ENCODE measurements around the gene RGS19.

The RGS19 gene

GRCh38 chr20:64107736-64108457 is 28.6 kb upstream of the RGS19 start:
- no peak for DNase-seq

- DNase-seq, result no peak
These were observed 27.8 kb upstream of the RGS19 start, which contains the start of gene NPBWR2 for GRCh38 chr20:64106981-64107735. TSS of gene NPBWR2 (minus strand) at chr20:64107565. CDS start at chr20:64106831, 734 bp downstream.

DNA sequence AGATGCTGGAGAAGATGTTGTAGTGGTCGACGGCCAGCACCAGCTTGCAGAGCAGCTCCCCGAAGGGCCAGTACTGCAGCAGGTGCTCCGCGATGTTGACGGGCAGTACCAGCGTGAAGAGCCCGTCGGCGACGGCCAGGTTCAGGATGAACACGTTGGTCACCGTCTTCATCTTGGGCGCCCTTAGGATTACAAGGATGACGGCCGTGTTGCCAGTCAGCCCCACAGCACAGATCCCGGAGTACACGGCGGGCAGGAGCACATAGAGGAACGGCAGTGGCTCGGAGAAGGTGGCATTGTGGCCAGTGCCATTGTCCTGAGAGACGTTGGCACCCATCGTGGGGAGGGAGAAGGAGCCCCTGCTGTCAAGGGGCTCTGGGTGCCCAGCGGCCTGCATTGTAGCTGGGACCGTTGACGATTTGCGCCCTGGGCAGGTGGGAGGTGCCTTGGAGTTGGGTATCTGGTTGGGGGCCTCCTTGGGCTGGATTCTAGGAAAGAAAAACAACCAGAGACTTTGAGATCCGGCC is 27.2 kb upstream of the RGS19 start:
- no peak for DNase-seq

- no peak for DNase-seq
These were observed 26.6 kb upstream of the RGS19 start for GRCh38 chr20:64105846-64106434.

DNA sequence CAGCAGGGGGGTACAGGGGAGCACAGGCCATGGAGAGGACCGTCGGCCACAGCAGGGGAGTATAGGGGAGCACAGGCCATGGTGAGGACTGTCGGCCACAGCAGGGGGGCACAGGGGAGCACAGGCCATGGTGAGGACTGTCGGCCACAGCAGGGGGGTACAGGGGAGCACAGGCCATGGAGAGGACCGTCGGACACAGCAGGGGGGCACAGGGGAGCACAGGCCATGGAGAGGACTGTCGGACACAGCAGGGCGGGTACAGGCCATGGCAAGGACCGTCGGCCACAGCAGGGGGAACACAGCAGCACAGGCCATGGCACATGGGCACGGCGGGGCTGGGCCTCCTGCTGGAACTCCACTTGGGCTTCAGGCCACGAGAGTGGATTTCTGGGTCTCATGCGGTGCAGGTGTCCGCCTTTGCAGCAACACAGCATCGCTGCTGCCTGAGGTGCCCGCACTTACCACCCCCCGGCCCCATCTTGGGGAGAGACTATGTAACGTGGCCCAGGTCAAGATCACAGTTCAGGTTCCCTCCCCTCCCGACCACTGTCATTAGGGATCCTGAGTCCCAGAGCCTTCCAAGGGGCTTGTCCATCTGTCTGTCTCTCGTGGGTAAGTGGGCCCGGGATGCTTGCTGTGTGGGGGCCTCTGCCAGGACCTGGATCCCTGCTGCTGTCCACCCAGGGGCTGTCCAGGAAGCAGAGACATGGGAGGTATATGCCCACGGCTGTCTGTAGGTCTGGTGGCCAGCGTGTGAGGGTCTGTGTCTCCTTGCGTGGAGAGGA is 25.5 kb upstream of the RGS19 start:
- DNase-seq, result no peak

- DNase-seq, result no peak
These were observed 24.8 kb upstream of the RGS19 start for GRCh38 chr20:64103871-64104666.

- DNase-seq, result no peak
These were observed 23.5 kb upstream of the RGS19 start for GRCh38 chr20:64102647-64103354.

- no peak for DNase-seq
These were observed 22.7 kb upstream of the RGS19 start for GRCh38 chr20:64101731-64102621.

- DNase-seq, result no peak
These were observed 21.8 kb upstream of the RGS19 start for GRCh38 chr20:64100946-64101688.

- DNase-seq, result no peak
These were observed 21.2 kb upstream of the RGS19 start for GRCh38 chr20:64100566-64100888.

DNA sequence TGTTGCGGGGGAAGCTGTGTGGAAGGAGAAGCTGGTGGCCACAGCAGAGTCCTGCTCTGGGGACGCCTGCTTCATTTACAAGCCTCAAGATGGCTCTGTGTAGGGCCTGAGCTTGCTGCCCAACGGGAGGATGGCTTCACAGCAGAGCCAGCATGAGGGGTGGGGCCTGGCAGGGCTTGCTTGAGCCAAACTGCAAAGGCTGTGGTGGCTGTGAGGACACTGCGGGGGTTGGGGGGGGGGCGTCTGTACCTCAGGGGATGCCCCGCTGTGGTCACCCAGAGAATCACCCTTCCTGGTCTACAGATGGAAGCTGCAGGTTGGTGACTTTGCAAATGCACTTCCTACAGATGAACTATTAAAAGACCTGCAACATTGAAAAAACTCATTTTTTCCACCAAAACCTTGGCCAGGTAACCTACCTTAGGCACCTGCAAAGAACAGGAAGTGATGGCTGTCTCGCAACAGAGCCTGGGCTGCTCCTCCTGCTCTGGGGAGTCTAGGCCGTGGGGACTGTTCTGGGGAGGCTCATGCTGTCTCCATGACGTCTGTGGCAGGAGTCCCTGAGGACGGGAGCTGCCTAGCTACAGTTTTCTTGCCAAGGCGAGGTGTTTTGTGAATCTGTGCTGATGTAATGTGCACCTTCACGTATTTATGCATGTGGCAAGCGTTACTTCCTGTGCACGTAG is 20.7 kb upstream of the RGS19 start:
- DNase-seq, result no peak

DNA sequence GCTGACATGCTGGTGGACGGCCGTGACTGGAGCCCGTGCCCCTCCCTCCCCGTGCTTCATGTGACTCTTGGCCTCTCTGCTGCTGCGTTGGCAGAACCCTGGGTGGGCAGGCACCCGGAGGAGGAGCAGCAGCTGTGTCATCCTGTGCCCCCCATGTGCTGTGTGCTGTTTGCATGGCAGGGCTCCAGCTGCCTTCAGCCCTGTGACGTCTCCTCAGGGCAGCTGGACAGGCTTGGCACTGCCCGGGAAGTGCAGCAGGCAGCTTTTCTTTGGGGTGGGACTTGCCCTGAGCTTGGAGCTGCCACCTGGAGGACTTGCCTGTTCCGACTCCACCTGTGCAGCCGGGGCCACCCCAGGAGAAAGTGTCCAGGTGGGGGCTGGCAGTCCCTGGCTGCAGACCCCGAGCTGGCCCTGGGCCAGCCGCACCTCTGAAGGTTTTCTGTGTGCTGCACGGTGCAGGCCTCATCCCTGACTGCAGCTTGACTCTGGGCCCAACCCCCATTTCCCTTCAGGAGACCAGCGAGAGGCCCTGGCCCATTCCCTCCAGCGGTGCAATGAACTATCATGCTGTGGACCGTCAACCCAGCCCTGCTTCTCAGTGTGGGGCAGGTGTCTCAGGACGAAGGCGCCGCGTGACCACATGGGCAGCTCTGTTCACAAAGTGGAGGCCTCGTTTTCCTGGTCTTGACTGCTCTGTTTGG is 19.9 kb upstream of the RGS19 start:
- no peak for DNase-seq

- DNase-seq, result no peak
These were observed 19.2 kb upstream of the RGS19 start for GRCh38 chr20:64098471-64099013.

- no peak for DNase-seq
These were observed 17.2 kb upstream of the RGS19 start for GRCh38 chr20:64096535-64096934.

DNA sequence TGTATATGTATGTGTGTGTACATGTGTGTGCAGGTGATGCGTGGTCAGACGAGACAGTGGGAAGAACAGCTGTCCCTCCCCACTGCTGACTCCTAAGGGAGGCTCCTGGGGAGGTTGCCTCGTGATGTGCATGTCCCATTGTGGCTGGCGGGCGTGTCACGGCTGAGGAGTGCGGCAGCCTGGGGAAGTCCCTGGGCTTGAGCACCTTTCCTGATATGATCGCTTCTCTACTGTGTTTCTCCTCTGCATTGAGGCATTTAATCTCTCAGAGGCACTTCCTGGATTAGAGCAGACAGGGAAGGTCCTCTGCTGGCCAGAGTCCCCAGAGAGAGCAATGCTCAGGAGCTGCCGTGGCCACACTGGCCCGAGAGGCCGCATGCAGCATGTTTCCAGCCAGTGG is 16.6 kb upstream of the RGS19 start:
- DNase-seq, result no peak

- DNase-seq, result no peak
These were observed 16.1 kb upstream of the RGS19 start for GRCh38 chr20:64095455-64095854.

DNA sequence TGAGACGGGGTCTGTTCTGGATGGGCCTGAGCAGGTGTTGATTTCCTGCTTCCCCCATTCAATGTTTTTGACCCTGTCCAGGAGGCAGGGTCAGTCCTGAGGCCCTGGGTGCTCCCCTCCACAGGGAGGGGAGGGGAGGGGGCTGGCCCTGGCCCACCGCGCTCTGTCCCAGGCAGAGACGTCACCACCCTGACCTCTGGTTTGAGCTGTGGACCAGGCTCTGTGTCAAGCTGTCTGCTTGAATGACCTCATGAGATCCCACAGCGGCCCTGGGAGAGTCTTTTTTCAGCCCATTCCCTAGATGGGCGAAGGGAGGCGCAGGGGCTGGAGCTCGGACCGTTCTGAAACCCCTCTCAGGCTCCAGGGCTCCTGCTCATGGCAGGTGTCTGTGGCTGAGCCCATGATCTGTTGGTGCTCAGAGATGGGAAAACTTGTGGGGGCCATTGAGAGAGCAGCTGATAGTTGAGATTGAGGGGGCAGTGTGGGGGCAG is 13.7 kb upstream of the RGS19 start:
- DNase-seq, result no peak
